A673 (cell line): ENCODE data around the gene STYXL2.

Experiments
- CTCF ChIP-seq: fragments of 300-800, 200-600 bp; sonication (generic); conservative IDR thresholded peaks from 2 replicates; pipeline ENCODE4 v1.5.1; 2017; ENCODE audit warnings: low read depth, mild to moderate bottlenecking, antibody characterized with exemption, low read length, moderate library complexity, mixed read lengths
- EZH2 ChIP-seq: fragments of 200-600 bp; sonication (generic); IDR thresholded peaks from 2 replicates; pipeline ENCODE4 v1.6.1; 2017; ENCODE audit warnings: borderline replicate concordance, low read depth, mild to moderate bottlenecking, mixed read lengths, antibody characterized with exemption, low read length; ENCODE audit not compliant: poor library complexity, severe bottlenecking

DNA sequence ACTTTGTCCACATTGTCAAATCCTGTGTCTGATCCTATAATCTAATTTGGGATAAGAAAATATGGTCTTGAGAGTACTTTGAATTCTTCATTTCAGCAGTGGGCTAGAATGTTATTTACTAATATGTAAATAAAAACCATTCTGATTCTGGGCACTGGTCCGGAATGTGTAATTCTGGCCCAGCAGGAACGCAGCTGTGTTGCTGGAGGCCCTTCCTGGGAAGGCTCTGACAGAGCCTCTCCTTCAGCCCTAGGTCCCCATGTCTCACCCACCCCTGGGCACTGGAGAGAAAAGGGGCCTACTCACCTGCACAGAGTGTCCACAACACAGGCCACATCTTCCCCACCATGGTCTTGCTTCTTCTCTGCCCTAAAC is 3.9 kb upstream of the STYXL2 start:
- TF ChIP-seq CTCF, result no peak
- TF ChIP-seq EZH2, result no peak
